Measurements from ENCODE around the gene PBX2.
"Not testable (repeated sequence)": the region's sequence is repeated elsewhere in the genome, so short reads cannot be mapped to it uniquely, and the experiment has no call there.

The PBX2 gene

DNA sequence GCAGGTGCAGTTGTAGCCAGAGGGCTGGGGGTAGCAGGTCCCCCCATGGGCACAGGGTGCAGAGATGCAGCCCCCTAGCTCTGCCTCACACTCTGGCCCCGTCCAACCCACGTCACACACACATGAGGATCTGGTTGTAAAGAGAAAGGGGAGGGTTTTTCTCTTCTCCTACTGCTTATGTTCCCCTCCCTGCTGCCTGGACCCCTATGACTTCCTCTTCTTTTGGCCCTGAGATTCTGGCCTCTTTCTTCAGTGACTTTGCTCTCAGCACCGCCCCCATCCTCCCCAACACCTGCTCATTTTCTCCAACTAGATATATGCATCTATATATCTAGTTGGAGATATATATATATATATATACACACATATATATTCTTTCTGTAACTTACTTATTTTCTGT, 24.1 kb upstream of the PBX2 start:
- Histone ChIP-seq H3F3A (ENCODE audit: insufficient read depth, low read length) (no peaks in the 10 kb centered on the region), H3K79me2 (ENCODE audit: low read length) (no peaks in the 10 kb centered on the region), H4K20me1 (ENCODE audit: insufficient read depth, low read length) (no peaks in the 10 kb centered on the region), H3K9me3 (replicated peaks; ENCODE audit: insufficient read depth, low read length) (no peaks in the 10 kb centered on the region), H3K27me3 (replicated peaks; ENCODE audit: insufficient read depth, low read length) (peaks cover 31% of the 10 kb centered on the region), H3K27ac (ENCODE audit: low read length) (no peak overlapping the region), H3K4me3 (ENCODE audit: low read length) (no peak overlapping the region), H3K4me1 (ENCODE audit: low read length) (no peaks in the 10 kb centered on the region), H2AFZ (ENCODE audit: low read length) (no peak overlapping the region), H3K9ac (ENCODE audit: low read length) (no peak overlapping the region), H3K36me3 (replicated peaks; ENCODE audit: insufficient read depth, low read length) (no peaks in the 10 kb centered on the region), H3K9me2 (replicated peaks; ENCODE audit: insufficient read depth, low read length) (no peaks in the 10 kb centered on the region), H3K4me2 (ENCODE audit: low read depth, low read length) (no peak overlapping the region)
- TF ChIP-seq EZH2phosphoT487 (IDR thresholded peaks at IDR 0.05; ENCODE audit: low read length), result no peak
- TF ChIP-seq, protein P1, sequence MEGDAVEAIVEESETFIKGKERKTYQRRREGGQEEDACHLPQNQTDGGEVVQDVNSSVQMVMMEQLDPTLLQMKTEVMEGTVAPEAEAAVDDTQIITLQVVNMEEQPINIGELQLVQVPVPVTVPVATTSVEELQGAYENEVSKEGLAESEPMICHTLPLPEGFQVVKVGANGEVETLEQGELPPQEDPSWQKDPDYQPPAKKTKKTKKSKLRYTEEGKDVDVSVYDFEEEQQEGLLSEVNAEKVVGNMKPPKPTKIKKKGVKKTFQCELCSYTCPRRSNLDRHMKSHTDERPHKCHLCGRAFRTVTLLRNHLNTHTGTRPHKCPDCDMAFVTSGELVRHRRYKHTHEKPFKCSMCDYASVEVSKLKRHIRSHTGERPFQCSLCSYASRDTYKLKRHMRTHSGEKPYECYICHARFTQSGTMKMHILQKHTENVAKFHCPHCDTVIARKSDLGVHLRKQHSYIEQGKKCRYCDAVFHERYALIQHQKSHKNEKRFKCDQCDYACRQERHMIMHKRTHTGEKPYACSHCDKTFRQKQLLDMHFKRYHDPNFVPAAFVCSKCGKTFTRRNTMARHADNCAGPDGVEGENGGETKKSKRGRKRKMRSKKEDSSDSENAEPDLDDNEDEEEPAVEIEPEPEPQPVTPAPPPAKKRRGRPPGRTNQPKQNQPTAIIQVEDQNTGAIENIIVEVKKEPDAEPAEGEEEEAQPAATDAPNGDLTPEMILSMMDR (IDR thresholded peaks at IDR 0.05; ENCODE audit: low read length), result no peak
- TF ChIP-seq EZH2 (optimal IDR thresholded peaks at IDR 0.05; ENCODE audit: low read depth, low read length), result no peak
- no peak for DNase-seq

DNA sequence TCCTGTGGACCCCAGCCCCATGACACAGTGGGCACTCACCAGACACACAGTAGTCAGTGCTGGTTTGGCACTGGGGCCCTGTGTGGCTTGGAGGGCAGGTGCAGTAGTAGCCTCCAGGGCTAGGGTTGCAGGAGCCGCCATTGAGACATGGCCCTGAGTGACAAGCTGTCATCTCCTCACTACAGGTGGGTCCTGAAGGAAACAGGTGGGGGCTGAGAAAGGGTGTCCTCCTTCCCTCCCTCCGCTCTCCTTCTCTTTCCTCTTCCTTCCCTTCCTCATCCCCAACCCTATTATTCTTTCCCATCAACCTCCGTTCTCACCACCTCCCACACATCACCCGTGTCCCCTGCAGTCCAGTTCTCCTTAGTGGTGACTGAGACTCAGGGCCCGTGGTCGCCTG, 23.6 kb upstream of the PBX2 start:
- H3K4me3 ChIP-seq (ENCODE audit: low read length), result no peak overlapping the region
- no peak overlapping the region for H3K4me2 ChIP-seq (ENCODE audit: low read depth, low read length)
- H3K9me3 ChIP-seq (replicated peaks; ENCODE audit: insufficient read depth, low read length), result no peaks in the 10 kb centered on the region
- no peak overlapping the region for H3K27ac ChIP-seq (ENCODE audit: low read length)
- H3F3A ChIP-seq (ENCODE audit: insufficient read depth, low read length), result no peaks in the 10 kb centered on the region
- no peaks in the 10 kb centered on the region for H3K79me2 ChIP-seq (ENCODE audit: low read length)
- H3K36me3 ChIP-seq (replicated peaks; ENCODE audit: insufficient read depth, low read length), result no peaks in the 10 kb centered on the region
- H3K4me1 ChIP-seq (ENCODE audit: low read length), result no peaks in the 10 kb centered on the region
- H3K9me2 ChIP-seq (replicated peaks; ENCODE audit: insufficient read depth, low read length), result no peaks in the 10 kb centered on the region
- peaks cover 27% of the 10 kb centered on the region for H3K27me3 ChIP-seq (replicated peaks; ENCODE audit: insufficient read depth, low read length)
- no peak for TF ChIP-seq EZH2phosphoT487 (IDR thresholded peaks at IDR 0.05; ENCODE audit: low read length)
- TF ChIP-seq, protein P1 (IDR thresholded peaks at IDR 0.05; ENCODE audit: low read length), result no peak
- no peak for TF ChIP-seq EZH2 (optimal IDR thresholded peaks at IDR 0.05; ENCODE audit: low read depth, low read length)
- DNase-seq, result no peak
- no peaks in the 10 kb centered on the region for H4K20me1 ChIP-seq (ENCODE audit: insufficient read depth, low read length)
- H2AFZ ChIP-seq (ENCODE audit: low read length), result no peak overlapping the region
- H3K9ac ChIP-seq (ENCODE audit: low read length), result no peak overlapping the region

DNA sequence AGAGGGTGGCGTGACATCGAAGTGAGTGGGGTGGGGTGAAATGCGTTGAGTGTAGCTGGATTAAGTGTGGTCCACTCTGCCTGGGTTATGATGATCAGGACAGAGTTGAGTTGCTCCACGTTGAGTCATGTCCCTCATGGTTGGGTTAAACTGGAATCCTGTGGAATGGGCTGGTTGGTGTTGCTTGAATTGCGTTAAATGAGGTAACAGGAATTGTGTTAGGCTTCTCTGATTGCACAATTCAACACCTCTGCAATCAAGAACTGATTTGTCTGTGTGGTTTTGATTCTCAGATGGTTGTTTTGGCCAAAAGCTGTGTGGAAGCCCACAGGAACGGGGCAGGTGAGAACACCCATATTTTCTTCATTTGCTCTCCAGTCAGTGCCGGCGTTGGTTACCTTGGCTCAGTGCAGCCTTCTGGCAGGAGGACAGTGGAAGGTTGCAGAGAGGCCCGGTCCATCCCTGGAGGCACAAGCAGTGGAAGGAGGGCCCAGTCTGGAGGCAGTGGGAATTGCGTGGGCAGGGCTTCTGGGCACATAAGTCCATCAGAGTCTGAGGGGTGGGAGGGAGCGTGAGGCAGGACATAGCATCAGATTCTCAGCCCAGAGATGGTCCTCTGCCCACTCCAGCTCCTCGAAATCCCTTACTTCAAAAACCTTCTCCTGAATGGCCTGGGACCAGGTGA, 22.2 kb upstream of the PBX2 start:
- peaks cover 14% of the 10 kb centered on the region; the same call in 1 of the 2 replicates for H3K27me3 ChIP-seq (replicated peaks; ENCODE audit: insufficient read depth, low read length)
- no peaks in the 10 kb centered on the region for H3F3A ChIP-seq (ENCODE audit: insufficient read depth, low read length)
- H2AFZ ChIP-seq (ENCODE audit: low read length), result no peak overlapping the region
- no peak overlapping the region for H3K4me2 ChIP-seq (ENCODE audit: low read depth, low read length)
- H3K36me3 ChIP-seq (replicated peaks; ENCODE audit: insufficient read depth, low read length), result no peaks in the 10 kb centered on the region
- H3K9me2 ChIP-seq (replicated peaks; ENCODE audit: insufficient read depth, low read length), result no peaks in the 10 kb centered on the region
- H3K9me3 ChIP-seq (replicated peaks; ENCODE audit: insufficient read depth, low read length), result no peaks in the 10 kb centered on the region
- H3K9ac ChIP-seq (ENCODE audit: low read length), result no peak overlapping the region
- H3K79me2 ChIP-seq (ENCODE audit: low read length), result no peaks in the 10 kb centered on the region
- H3K4me1 ChIP-seq (ENCODE audit: low read length), result no peaks in the 10 kb centered on the region
- no peak for DNase-seq
- no peak overlapping the region for H3K27ac ChIP-seq (ENCODE audit: low read length)
- no peak overlapping the region for H3K4me3 ChIP-seq (ENCODE audit: low read length)
- no peaks in the 10 kb centered on the region for H4K20me1 ChIP-seq (ENCODE audit: insufficient read depth, low read length)
- no peak for TF ChIP-seq EZH2 (optimal IDR thresholded peaks at IDR 0.05; ENCODE audit: low read depth, low read length)
- no peak for TF ChIP-seq EZH2phosphoT487 (IDR thresholded peaks at IDR 0.05; ENCODE audit: low read length)
- TF ChIP-seq, protein P1 (IDR thresholded peaks at IDR 0.05; ENCODE audit: low read length), result no peak

DNA sequence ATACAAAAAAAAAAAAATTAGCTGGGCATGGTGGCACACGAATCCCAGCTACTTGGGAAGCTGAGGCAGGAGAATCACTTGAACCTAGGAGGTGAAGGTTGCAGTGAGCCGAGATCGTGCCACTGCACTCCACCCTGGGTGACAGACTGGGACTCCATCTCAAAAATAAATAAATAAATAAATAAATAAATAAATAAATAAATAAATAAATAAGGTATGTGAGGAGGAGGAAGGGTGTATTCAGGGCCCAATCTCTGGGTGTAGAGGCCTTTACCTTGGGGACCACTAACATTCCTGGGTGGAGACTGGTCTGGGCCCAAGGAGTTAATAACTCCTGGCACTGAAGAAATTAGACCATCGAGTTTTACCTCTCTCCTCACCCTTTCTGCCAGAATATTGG, 21.4 kb upstream of the PBX2 start:
- not testable (repeated sequence) for H3K4me2 ChIP-seq (ENCODE audit: low read depth, low read length); H3K9me2 ChIP-seq (replicated peaks; ENCODE audit: insufficient read depth, low read length)
- peaks cover 10% of the 10 kb centered on the region; the same call in 1 of the 2 replicates for H3K27me3 ChIP-seq (replicated peaks; ENCODE audit: insufficient read depth, low read length)

More for the DNA sequence above, 21.4 kb upstream of the PBX2 start:
- not testable (repeated sequence) for H3K9me3 ChIP-seq (replicated peaks; ENCODE audit: insufficient read depth, low read length); H3K79me2 ChIP-seq (ENCODE audit: low read length); H4K20me1 ChIP-seq (ENCODE audit: insufficient read depth, low read length); H3K4me3 ChIP-seq (ENCODE audit: low read length); H2AFZ ChIP-seq (ENCODE audit: low read length); DNase-seq; H3K36me3 ChIP-seq (replicated peaks; ENCODE audit: insufficient read depth, low read length); H3K9ac ChIP-seq (ENCODE audit: low read length); H3F3A ChIP-seq (ENCODE audit: insufficient read depth, low read length); H3K4me1 ChIP-seq (ENCODE audit: low read length); H3K27ac ChIP-seq (ENCODE audit: low read length)

All from MM.1S (cell line).